ENCODE results near the gene ZDHHC12.
"Not testable (repeated sequence)": the region's sequence is repeated elsewhere in the genome, so short reads cannot be mapped to it uniquely, and the experiment has no call there.

The ZDHHC12 gene

DNA sequence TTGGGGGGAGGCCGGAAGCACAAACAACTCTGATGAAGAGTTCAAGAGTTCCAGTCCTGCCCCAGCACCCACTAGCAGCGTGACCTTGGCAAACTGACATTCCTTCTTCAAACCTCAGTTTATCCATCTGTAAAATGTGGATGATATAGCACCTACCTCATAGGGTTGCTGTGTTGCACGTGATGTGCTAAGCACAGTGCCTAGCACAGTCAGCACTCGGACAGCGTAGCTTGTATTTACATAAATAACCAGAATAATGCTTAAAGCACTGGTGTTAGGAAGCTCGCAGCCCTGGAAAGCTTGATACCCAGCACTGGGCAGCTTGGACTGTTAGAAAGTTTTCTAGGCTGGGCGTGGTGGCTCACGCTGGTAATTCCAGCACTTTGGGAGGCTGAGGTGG is 16.5 kb downstream of the ZDHHC12 start:
- no peak for FAIRE-seq

- FAIRE-seq: no peak
Observed at GRCh38 chr9:128706671-128707381, 17.1 kb downstream of the ZDHHC12 start.

GRCh38 chr9:128706045-128706444 is 17.9 kb downstream of the ZDHHC12 start:
- FAIRE-seq: no peak

GRCh38 chr9:128705051-128705965 is 18.6 kb downstream of the ZDHHC12 start:
- FAIRE-seq: no peak

DNA sequence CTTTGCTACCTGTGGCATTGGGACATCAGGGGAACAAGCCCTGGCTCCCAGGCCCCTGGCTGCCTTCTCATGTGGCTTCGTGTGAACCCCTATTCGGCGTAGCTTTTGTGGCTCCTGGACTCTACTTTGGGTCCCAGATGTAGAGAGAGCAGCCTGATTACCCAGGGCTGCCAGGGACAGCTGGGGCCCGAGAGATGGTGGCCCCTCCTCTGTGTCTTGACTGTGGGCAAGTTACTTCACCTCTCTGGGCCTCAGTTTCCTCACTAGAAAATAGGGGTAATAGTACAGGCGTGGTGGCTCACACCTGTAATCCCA is 19.6 kb downstream of the ZDHHC12 start:
- no peak for FAIRE-seq

- no peak for FAIRE-seq
Observed at GRCh38 chr9:128703616-128704355, 20.1 kb downstream of the ZDHHC12 start.

DNA sequence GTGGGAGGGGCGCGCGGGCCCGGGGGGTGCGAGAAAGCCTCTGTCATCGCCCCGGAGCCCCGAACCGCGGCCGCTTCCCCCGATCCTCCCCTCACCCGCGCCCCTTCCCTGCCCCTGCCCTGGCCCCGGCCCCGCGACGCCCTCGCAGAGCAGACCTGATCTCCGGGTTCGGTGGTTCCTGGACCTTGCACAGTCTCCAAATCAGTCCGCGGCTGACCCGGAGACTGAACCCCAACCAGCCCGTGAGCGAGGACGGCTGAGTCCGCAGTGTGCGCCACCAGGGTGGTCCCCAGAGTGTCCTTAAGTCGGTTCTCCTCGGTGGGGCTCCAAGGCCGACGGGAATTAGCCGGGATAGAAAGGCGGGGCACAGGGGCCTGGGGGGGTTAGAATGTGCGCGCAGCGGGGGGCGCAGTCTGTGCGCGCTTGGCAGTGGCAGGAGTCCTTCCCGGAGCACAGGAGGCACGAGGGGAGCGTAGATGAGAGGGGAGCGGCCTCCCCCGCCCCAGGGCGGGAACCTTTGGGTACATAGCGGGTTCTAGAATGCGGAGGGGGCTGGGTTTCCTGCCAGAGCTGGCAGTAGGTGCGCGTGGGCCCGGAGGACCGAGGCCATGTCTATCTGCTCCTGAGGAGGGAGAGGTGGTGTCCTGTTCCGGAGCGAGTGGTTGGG is 20.8 kb downstream of the ZDHHC12 start:
- no peak for FAIRE-seq

GRCh38 chr9:128702445-128702948 is 21.4 kb downstream of the ZDHHC12 start, which contains the start of gene PKN3:
Gene PKN3, plus strand, starts transcription at chr9:128702503. Its CDS starts 413 bp downstream, at chr9:128702916.
- no peak for FAIRE-seq

- no peak for FAIRE-seq
Observed at GRCh38 chr9:128701227-128701854, 22.6 kb downstream of the ZDHHC12 start.

DNA sequence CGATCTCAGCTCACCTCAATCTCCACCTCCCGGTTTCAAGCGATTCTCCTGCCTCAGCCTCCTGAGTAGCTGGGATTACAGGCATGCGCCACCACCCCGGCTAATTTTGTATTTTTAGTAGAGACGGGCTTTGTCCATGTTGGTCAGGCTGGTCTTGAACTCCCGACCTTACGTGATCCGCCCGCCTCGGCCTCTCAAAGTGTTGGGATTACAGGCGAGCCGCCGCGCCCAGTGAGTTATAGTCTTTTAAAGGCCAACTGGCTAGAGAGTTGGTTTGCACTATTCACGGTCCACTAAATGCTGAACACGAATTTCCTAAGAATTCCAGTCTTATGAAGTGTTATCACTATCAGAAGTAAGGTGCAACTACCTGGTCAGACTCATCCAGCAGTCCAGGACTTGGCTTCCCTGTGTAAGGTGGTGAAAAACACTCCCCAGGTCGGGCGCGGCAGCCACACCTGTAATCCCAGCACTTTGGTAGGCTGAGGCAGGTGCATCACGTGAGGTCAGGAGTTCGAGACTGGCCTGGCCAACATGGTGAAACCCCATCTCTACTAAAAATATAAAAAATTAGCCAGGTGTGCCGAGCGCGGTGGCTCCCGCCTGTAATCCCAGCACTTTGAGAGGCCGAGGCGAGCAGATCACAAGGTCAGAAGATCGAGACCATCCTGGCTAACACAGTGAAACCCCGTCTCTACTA is 24.7 kb downstream of the ZDHHC12 start:
- not testable (repeated sequence) for FAIRE-seq

GRCh38 chr9:128696923-128697707 is 26.8 kb downstream of the ZDHHC12 start:
- FAIRE-seq: no peak

DNA sequence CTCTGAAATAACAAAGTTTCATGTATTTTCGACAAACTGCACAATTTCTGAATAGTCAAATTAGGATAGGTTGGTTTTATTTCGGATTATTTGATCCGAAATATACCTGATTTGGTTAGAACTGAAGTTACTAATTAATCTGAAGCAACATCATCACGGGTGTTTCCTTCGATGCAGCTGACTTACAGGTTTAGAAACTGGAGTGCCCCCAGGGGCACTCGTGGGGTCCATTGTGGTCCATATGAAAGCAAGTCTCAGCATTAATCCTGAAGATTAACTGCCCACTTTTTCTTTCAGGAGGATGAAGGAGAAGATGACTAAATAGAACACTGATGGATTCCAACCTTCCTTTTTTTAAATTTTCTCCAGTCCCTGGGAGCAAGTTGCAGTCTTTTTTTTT is 29.6 kb downstream of the ZDHHC12 start:
- FAIRE-seq: no peak

DNA sequence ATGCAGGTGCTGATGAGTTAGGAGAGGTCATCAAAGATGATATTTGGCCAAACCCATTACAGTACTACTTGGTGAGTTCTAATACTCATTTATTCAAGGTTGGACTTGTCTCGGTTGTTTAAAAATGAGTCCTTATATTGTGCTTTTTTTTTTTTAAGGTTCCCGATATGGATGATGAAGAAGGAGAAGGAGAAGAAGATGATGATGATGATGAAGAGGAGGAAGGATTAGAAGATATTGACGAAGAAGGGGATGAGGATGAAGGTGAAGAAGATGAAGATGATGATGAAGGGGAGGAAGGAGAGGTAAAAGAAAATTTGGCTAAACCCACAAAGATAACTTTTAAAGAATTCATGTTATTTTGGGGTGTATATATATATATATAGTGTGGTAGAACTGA is 30.2 kb downstream of the ZDHHC12 start:
- FAIRE-seq: not testable (repeated sequence)

GRCh38 chr9:128690684-128691034 is 33.3 kb downstream of the ZDHHC12 start:
- FAIRE-seq: no peak

GRCh38 chr9:128689820-128690683 is 33.9 kb downstream of the ZDHHC12 start:
- FAIRE-seq: no peak

DNA sequence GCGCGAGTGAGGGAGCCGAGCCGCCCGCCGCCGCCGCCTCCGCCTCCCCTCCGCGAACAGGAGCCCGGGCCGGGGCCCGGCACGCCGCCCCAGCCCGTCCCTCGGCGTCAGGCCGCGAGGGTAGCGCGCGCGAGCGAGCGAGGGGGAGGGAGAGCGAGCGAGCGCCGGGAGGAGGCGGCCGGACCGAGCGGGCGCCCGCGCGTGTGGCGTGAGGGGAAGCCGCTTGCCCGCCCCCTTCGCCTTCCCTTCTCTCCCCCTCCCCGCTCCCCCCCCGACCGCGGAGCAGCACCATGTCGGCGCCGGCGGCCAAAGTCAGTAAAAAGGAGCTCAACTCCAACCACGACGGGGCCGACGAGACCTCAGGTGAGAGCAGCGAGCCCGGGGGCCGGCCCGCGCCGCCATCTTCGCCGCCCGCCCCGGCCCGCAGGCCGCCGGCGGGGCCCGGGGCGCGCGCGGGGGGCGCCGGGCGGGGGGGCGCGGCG is 34.6 kb downstream of the ZDHHC12 start:
- FAIRE-seq: no peak

- no peak for FAIRE-seq
Observed at GRCh38 chr9:128688501-128689292, 35.2 kb downstream of the ZDHHC12 start, which contains the start of gene SET. Gene SET, plus strand, starts transcription at chr9:128689222. Its CDS starts 361 bp downstream, at chr9:128689583.

- no peak for FAIRE-seq
Observed at GRCh38 chr9:128687453-128687852, 36.5 kb downstream of the ZDHHC12 start.

Measured in colon (tissue), 2 donors.